Coronary artery (tissue), 2 donors: ENCODE results near the gene NCBP2L.
A peak's percentile ranks its signal among the peaks of the same experiment; 100 is the strongest.

Source experiments
- DNase-seq: peaks from one replicate; pipeline ENCODE4 v3.0.0-alpha.2; 2017; ENCODE audit warnings: low spot score
- H3K27ac ChIP-seq, 2 donors: fragments of 200-600 bp; sonication (generic); one replicate each; pipeline ENCODE4 v1.5.1; 2016 to 2019
- H3K4me3 ChIP-seq: fragments of 200-600 bp; sonication (generic); 2 replicates; pipeline ENCODE4 v1.5.1; 2016; ENCODE audit warnings: mild to moderate bottlenecking, moderate library complexity
- CTCF ChIP-seq: fragments of 200-600 bp; sonication (generic); IDR thresholded peaks from one replicate; pipeline ENCODE4 v1.5.1; 2019; ENCODE audit warnings: antibody characterized with exemption

NCBP2L gene

GRCh38 chrX:107733686-107734085, 43.8 kb upstream of the NCBP2L start:
- DNase-seq = no peak
- no peak for TF ChIP-seq CTCF
- Histone ChIP-seq H3K4me3 (no peak overlapping the region), H3K27ac (peak overlapping the region in 1 of 2 donors; percentile 51)

- Histone ChIP-seq H3K4me3 (no peak overlapping the region), H3K27ac (peak overlapping the region in 1 of 2 donors; percentile 51)
- TF ChIP-seq CTCF = no peak
- DNase-seq = no peak
Observed at GRCh38 chrX:107734646-107735045, 42.9 kb upstream of the NCBP2L start.

- peak overlapping the region; percentile 36 to 68 for H3K27ac ChIP-seq
- H3K4me3 ChIP-seq = no peak overlapping the region
- TF ChIP-seq CTCF = no peak
- DNase-seq = no peak
Observed at GRCh38 chrX:107736781-107737531, 40.6 kb upstream of the NCBP2L start.

GRCh38 chrX:107738272-107738671, 39.3 kb upstream of the NCBP2L start:
- TF ChIP-seq CTCF = no peak
- H3K4me3 ChIP-seq = no peak overlapping the region
- no peak for DNase-seq
- H3K27ac ChIP-seq = peak overlapping the region; percentile 23 to 90

- peak overlapping the region; percentile 23 to 90 for H3K27ac ChIP-seq
- H3K4me3 ChIP-seq = no peak overlapping the region
- DNase-seq = no peak
- no peak for TF ChIP-seq CTCF
Observed at GRCh38 chrX:107738768-107739167, 38.8 kb upstream of the NCBP2L start.

- DNase-seq = no peak
- TF ChIP-seq CTCF = no peak
- Histone ChIP-seq H3K27ac (peak overlapping the region in 1 of 2 donors; percentile 90), H3K4me3 (no peak overlapping the region)
Observed at GRCh38 chrX:107739541-107739940, 38.0 kb upstream of the NCBP2L start.

- Histone ChIP-seq H3K4me3 (peak overlapping the region; percentile 42), H3K27ac (peak overlapping the region; percentile 65 to 90)
- no peak for TF ChIP-seq CTCF
- DNase-seq = no peak
Observed at GRCh38 chrX:107741404-107741790, 36.1 kb upstream of the NCBP2L start.
